ENCODE measurements around the gene FGG.

Gene FGG

GRCh38 chr4:154622598-154622997 lies 10.1 kb upstream of the FGG start:
- peak; percentile 60 for DNase-seq (ENCODE audit: low read depth)
- no peak overlapping the region for H3K4me3 ChIP-seq (ENCODE audit: low read depth, low read length)
- peak; percentile 54 for TF ChIP-seq CTCF (IDR thresholded peaks at IDR 0.05; ENCODE audit: insufficient read depth, low read depth, low read length, missing control alignments)

GRCh38 chr4:154620111-154620510 lies 7.7 kb upstream of the FGG start:
- no peak for TF ChIP-seq CTCF (IDR thresholded peaks at IDR 0.05; ENCODE audit: insufficient read depth, low read depth, low read length, missing control alignments)

GRCh38 chr4:154618708-154619315 lies 6.4 kb upstream of the FGG start:
- DNase-seq (ENCODE audit: low read depth): peak; percentile 79
- peak; percentile 69 for TF ChIP-seq CTCF (IDR thresholded peaks at IDR 0.05; ENCODE audit: insufficient read depth, low read depth, low read length, missing control alignments)
- no peak overlapping the region for H3K4me3 ChIP-seq (ENCODE audit: low read depth, low read length)

More at GRCh38 chr4:154620111-154620510, 7.7 kb upstream of the FGG start:
- H3K4me3 ChIP-seq (ENCODE audit: low read depth, low read length): no peak overlapping the region
- DNase-seq (ENCODE audit: low read depth): no peak

- no peak overlapping the region for H3K4me3 ChIP-seq (ENCODE audit: low read depth, low read length)
- DNase-seq (ENCODE audit: low read depth): no peak
- TF ChIP-seq CTCF (IDR thresholded peaks at IDR 0.05; ENCODE audit: insufficient read depth, low read depth, low read length, missing control alignments): no peak
These were observed 5.4 kb upstream of the FGG start for GRCh38 chr4:154617820-154618317.

GRCh38 chr4:154616731-154617130 lies 4.3 kb upstream of the FGG start:
- no peak for TF ChIP-seq CTCF (IDR thresholded peaks at IDR 0.05; ENCODE audit: insufficient read depth, low read depth, low read length, missing control alignments)
- DNase-seq (ENCODE audit: low read depth): peak; percentile 67
- no peak overlapping the region for H3K4me3 ChIP-seq (ENCODE audit: low read depth, low read length)

GRCh38 chr4:154616287-154616686 lies 3.8 kb upstream of the FGG start:
- H3K4me3 ChIP-seq (ENCODE audit: low read depth, low read length): no peak overlapping the region
- TF ChIP-seq CTCF (IDR thresholded peaks at IDR 0.05; ENCODE audit: insufficient read depth, low read depth, low read length, missing control alignments): no peak
- no peak for DNase-seq (ENCODE audit: low read depth)

- DNase-seq (ENCODE audit: low read depth): no peak
- H3K4me3 ChIP-seq (ENCODE audit: low read depth, low read length): no peak overlapping the region
- no peak for TF ChIP-seq CTCF (IDR thresholded peaks at IDR 0.05; ENCODE audit: insufficient read depth, low read depth, low read length, missing control alignments)
These were observed 2.8 kb upstream of the FGG start for GRCh38 chr4:154615211-154615610.

Data from GM12865 (cell line).